GM19328 (cell line): ENCODE measurements around the gene SPRYD4.
"Not testable (repeated sequence)": the region's sequence is repeated elsewhere in the genome, so short reads cannot be mapped to it uniquely, and the experiment has no call there.

Experiments
- ATAC-seq: cut with Tn5 transposase; IDR thresholded peaks from one replicate; pipeline ENCODE4 v1.9.1; 2021; ENCODE audit warnings: mild to moderate bottlenecking, moderate library complexity; ENCODE audit not compliant: unreplicated experiment

Gene SPRYD4

DNA sequence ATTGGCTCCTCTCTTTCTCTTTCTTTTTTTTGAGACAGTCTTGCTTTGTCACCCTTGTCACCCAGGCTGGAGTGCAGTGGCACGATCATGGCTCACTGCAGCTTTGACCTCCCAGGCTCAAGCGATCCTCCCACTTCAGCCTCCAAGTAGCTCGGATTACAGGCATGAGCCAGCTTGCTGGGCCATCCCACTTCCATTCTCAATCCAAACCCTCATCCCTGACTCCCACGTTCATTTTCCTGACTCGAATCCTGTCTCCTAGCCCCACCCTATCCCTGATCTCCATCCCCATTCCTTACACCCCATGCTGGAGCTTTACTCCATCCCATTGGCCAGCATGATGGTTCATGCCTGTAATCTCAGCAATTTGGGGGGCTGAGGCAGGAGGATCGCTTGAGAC lies 7.8 kb downstream of the SPRYD4 start:
- no peak for ATAC-seq

GRCh38 chr12:56476972-56477432 lies 8.6 kb downstream of the SPRYD4 start:
- no peak for ATAC-seq

GRCh38 chr12:56477521-56478225 lies 9.3 kb downstream of the SPRYD4 start:
- no peak for ATAC-seq

GRCh38 chr12:56479625-56480024 lies 11.2 kb downstream of the SPRYD4 start:
- no peak for ATAC-seq

GRCh38 chr12:56484566-56484965 lies 16.2 kb downstream of the SPRYD4 start:
- ATAC-seq, result no peak

GRCh38 chr12:56486694-56487093 lies 18.3 kb downstream of the SPRYD4 start:
- ATAC-seq, result no peak

GRCh38 chr12:56487448-56488040 lies 19.2 kb downstream of the SPRYD4 start:
- ATAC-seq, result peak; percentile 24

DNA sequence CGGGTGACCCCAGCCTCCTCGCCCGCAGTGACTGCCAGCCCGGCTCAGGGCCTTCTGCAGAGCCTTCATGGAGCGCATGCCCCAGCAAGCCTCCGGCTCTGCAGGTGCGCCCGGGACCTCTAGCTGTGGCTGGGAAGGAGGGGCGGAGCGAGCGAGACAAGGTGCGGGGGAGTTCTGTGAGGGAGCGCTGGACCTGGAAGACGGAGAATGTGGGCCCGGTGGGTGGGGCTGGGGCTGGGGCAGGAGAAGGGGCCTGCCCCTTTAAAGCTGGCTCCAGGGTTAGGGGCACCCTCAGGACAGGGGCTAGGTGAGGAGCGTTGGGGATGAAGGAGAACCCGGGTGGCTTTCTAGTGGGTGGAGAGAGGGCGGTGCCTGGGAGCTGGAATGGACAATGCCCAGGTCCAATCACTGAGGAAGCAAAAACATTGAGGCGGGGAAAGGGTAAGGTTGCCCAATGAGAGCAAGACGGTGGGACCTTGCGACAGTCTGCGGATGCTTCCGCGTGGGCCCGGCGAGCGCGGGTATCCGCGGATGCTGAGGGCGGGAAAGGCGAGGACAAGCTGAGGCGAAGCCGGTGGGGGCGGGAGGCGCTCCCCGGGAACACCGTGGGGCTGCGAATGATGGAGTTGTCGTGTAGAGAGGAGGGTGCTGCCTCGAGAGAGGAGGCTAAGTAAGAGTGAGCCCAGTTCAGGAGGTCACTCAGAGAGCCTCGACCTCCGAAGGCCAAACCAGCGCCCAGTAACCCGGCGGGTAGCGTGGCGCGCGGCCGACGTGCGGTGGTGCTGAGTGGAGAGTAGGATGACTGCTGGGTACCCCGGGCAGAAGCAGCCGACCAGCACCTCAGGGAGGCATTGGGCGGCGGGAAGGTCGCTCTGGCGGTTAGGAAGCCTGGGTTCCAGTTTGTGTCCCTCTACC lies 19.9 kb downstream of the SPRYD4 start, which contains the start of gene GLS2:
GLS2 (minus strand) TSS at position 121 of the 915 bp plus-strand sequence; CDS start at position 78, 43 bp downstream.
- ATAC-seq, result peak; percentile 86

DNA sequence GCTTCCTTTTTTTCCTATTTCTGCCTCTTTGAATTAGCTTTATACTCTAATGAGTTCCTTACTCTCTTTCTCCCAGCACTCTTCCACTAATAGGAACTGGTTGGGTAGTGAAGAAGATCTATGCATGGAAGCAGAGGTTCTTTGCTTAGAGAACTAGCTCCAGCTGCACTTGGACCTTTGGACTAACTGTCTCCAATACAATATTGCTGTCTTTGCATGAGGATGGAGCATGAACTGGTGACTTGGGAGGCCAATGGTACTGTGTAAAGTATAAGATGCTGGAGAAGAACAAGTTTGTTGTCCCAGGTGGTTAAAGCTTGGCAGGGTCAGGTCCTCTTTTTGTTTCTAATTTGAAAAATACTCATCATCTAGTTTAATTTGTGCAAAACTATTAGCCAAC lies 22.0 kb downstream of the SPRYD4 start:
- no peak for ATAC-seq

DNA sequence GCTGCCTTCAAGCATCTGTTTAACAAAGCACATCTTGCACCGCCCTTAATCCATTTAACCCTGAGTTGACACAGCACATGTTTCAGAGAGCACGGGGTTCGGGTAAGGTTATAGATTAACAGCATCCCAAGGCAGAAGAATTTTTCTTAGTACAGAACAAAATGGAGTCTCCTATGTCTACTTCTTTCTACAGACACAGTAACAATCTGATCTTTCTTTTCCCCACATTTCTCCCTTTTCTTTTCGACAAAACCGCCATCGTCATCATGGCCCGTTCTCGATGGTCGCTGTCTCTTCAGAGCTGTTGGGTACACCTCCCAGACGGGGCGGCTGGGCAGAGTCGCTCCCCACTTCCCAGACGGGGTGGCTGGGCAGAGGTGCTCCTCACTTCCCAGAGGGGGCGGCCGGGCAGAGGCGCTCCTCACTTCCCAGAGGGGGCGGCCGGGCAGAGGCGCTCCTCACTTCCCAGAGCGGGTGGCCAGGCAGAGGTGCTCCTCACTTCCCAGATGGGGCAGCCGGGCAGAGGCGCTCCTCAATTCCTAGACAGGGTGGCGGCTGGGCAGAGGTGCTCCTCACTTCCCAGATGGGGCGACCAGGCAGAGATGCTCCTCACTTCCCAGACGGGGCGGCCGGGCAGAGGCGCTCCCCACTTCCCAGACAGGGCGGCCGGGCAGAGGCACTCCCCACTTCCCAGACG lies 25.2 kb downstream of the SPRYD4 start:
- ATAC-seq, result not testable (repeated sequence)

DNA sequence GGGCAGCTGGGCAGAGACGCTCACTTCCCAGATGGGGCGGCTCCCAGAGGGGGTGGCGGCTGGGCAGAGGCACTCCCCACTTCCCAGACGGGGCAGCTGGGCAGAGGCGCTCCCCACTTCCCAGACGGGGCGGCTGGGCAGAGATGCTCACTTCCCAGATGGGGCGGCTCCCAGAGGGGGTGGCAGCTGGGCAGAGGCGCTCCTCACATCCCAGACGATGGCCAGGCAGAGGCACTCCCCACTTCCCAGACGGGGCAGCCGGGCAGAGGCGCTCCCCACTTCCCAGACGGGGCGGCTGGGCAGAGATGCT lies 25.7 kb downstream of the SPRYD4 start:
- ATAC-seq, result not testable (repeated sequence)

DNA sequence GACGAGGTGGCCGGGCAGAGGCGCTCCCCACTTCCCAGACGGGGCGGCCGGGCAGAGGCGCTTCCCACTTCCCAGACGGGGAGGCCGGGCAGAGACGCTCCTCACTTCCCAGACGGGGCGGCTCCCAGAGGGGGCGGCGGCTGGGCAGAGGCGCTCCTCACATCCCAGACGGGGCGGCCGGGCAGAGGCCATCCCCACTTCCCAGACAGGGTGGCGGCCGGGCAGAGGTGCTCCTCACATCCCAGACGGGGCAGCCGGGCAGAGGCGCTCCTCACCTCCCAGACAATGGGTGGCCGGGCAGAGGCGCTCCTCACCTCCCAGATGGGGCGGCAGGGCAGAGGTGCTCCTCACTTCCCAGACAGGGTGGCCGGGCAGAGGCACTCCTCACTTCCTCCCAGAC lies 26.1 kb downstream of the SPRYD4 start:
- not testable (repeated sequence) for ATAC-seq

DNA sequence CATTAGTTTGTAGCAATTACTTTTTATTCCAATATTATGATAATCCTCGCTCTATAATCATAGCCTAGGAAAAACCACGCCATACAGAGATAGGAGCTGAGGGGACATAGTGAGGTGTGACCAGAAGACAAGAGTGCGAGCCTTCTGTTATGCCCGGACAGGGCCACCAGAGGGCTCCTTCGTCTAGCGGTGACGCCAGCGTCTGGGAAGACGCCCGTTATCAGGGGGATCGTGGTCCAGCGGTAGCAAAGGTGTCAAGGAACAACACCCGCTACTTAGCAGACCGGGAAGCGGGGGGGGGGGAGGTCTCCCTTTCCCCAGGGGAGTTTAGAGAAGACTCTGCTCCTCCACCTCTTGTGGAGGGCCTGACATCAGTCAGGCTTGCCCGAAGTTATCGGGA lies 28.3 kb downstream of the SPRYD4 start:
- ATAC-seq, result not testable (repeated sequence)

DNA sequence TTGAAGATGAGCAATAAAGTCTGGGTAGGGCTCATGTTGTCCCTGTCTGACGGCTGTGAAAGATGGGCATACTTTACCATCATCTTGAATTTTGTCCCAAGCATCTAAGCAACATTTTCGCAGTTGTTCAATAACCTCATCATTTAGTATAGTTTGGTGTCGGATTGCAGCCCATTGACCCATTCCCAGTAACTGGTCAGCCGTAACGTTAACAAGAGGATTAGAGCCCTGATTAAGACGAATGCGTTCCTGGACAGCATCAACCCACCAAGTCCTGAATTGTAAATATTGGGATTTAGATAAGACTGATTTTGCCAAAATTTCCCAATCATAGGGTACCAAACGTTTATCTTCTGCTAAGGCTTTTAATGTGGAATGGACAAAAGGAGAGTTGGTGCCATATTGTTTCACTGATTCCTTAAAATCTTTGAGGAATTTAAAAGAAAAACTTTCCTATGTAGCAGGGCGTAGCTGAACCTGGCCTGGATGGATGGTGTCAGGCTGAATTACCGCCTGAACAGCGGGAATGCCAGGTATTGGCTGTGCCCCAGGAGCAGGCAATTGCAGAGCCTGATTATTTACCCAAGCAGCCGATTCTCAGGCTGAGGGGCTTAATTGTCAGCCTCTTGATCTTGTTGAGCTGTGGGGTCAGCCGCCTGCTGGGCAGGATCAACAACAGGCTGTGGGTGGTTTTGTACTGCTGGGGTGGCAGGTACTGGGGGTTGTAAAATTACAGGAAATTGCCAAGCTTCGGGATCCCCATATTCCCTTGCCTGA lies 29.9 kb downstream of the SPRYD4 start:
- ATAC-seq, result not testable (repeated sequence)

DNA sequence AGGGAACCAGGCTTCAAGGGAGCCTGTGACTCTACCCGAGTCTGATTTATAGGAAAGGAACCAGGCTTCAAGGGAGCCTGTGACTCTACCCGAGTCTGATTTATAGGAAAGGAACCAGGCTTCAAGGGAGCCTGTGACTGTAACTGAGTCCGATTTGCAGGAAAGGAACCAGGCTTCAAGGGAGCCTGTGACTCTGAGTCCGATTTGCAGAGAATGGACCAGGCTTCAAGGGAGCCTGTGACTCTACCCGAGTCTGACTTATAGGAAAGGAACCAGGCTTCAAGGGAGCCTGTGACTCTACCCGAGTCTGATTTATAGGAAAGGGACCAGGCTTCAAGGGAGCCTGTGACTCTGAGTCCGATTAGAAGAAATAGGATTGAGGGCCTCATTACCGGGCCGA lies 31.1 kb downstream of the SPRYD4 start:
- not testable (repeated sequence) for ATAC-seq

DNA sequence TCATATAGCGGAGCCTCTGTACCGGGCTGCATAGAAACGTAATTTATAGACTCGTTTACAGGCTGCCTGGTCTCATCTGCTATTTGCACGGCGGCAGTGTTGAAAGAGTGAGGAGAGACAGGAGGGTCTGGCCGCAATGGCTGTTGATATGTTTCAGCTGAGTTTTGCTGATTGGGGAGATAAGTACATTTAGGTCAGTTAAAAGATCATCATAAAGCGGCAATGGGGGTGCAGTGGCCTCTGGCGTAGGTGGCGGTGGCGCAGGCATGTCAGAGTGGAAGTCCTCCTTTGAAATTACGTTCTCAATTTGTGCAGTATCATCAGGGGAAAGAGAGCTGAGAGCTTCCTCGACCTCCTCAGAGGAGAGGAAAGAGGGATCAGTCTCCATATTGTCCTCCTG lies 31.5 kb downstream of the SPRYD4 start:
- not testable (repeated sequence) for ATAC-seq

GRCh38 chr12:56510786-56511185 lies 42.4 kb downstream of the SPRYD4 start:
- ATAC-seq, result no peak

DNA sequence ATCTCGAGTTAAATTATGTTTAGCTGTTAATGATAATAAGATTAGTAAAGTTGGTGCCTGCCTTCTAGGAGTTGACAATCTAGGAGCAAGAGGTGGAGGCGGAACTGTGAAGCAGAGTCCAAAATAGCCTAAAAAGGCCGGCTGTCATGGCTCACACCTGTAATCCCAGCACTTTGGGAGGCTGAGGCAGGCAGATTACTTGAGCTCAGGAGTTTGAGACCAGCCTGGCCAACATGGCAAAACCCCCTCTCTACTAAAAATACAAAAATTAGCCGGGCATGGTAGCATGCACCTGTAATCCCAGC lies 45.6 kb downstream of the SPRYD4 start:
- not testable (repeated sequence) for ATAC-seq

GRCh38 chr12:56517854-56518253 lies 49.5 kb downstream of the SPRYD4 start:
- ATAC-seq, result no peak

GRCh38 chr12:56518570-56518969 lies 50.2 kb downstream of the SPRYD4 start:
- ATAC-seq, result no peak
